Measurements from ENCODE around the gene TTC17.
"Not testable (repeated sequence)": the region's sequence is repeated elsewhere in the genome, so short reads cannot be mapped to it uniquely, and the experiment has no call there.

TTC17 gene

DNA sequence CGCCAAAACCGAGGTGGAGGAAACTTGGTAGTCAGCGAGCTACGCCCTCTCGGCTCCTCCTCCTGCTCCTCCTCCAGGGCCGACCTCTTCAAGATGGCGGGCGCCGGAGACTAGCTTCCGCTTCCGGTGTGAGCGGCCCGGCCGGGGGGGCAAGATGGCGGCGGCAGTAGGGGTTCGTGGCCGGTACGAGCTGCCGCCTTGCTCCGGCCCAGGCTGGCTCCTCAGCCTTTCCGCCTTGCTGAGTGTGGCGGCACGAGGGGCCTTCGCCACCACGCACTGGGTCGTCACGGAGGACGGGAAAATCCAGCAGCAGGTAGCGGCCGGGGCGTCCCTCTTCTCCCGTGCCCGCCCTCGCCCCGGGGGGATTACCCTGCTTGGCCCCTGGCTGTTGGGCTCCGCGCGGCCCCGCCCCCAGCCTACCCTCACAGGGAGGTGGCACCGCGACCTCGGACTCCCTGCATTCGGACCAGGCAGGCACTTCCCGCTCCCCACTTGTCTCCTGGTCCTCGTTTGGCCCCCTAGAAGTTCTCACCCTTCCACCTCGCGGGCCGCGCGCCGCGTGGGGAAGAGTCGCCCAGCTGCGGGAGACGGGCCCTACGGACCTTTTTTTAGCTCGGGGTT lies at the start of gene TTC17:
Gene TTC17 (plus strand): TSS at position 120 of the 621 bp plus-strand sequence. CDS start 35 bp downstream, at position 155.
- peak; percentile 90 for DNase-seq

DNA sequence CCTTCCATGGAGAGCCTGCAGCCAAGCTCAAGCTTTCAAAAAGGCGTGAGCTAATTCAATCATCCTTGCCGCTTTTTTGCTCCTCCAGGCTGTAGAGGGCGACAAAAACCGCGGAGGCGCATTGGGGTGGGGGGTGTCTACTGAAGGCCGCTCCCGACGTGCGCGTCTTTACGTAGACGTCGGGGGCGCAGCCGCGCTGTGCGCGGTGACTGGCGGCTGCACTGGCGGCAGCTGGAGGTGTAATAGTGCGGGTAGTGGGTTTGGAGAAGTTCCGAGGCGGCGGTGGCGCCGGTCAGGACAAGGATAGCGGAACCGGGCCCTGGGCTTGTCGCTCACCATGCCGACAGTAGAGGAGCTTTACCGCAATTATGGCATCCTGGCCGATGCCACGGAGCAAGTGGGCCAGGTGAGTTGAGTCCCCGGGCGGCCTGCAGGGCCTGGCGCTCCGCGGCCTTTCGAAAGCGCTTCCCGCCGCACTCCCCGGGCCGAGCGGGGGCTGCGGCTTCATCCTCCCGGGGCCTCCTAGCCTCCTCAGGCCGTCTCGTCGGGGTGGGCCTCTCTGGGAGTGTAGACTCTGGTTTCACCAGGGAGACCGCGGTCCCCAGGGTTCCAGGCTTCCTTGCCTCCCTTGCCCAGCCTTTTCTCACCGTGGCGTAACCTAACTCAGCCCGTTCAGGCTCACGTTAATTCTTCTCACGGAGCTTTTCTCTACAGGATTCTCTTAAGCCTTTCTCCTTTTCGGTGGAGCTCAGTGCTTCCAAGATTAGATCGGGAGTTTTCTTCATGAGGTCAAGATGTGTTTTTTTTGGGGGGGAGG lies 46.7 kb upstream of the TTC17 start, which contains the start of gene API5:
Gene API5 (plus strand): TSS at position 206 of the 817 bp plus-strand sequence. CDS start 132 bp downstream, at position 338.
- DNase-seq: peak; percentile 88

DNA sequence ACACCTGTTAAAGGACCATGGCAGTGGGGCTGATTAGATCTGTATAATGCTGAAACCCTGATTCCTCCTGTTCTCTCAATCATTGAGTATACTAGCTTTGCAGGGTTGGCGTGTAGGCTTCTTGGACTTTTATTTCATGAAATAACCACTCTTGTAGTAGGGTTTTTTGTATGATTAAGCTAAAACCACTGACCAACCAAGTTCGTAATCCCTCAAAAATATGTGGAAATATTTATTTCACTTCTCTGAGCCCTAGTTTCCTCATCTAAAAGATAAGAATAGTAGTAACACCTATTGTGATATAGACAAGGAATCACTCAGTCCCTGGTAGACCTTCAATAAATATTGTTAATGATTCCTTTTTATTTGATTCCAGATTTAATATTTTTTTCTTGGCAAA lies 42.8 kb upstream of the TTC17 start:
- no peak for DNase-seq

DNA sequence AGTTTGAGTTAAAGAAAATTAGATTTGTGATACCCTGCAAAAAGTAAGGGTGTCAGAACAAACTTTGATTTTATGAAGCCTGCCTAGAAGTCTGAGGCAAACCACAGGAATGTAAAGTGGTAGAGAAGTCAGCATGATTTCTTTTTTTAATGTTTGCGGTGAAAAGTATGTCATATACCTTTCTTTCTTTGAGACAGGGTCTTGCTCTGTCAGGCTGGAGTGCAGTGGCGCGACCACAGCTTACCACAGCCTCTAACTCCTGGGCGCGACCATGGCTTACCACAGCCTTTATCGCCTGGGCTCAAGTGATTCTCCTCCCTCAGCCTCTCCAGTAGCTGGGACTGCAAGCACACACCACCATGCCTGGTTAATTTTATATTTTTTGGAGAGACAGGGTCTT lies 42.3 kb upstream of the TTC17 start:
- DNase-seq: no peak

- DNase-seq: no peak
These were observed 30.7 kb upstream of the TTC17 start for GRCh38 chr11:43327987-43328386.

DNA sequence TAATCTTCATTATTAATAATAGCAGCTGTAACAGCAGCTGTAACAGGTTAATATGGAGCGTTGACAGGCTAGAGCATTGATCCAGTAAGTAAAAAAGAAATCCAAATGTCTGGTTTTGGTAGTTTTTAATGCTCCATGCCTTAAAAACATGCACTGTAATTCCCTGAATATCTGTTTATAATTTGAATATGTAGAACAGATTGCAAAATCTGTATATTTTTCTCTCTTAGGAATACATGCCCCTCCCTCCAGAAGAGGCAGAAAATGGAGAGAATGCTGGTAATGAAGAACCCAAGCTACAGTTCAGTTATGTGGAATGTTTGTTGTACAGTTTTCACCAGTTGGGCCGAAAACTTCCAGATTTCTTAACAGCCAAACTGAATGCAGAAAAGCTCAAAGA lies 30.2 kb upstream of the TTC17 start:
- no peak for DNase-seq

DNA sequence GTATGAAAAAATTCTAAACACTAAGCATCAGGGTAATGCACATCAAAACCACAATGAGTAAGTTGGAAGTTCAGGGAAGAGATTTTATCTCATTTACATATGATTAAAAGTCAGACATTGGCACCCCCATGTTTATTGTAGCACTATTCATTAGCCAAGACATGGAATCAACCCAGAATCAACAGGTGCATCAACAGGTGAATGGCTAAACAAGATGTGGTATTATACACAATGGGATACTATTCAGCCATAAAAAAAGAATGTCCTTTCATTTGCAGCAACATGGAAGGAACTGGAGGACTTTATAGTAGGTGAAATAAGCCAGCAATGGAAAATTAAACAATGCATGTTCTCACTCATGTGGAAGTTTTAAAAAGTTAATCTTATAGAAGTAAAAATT lies 17.6 kb upstream of the TTC17 start:
- no peak for DNase-seq

GRCh38 chr11:43351426-43351825 lies 7.3 kb upstream of the TTC17 start:
- DNase-seq: not testable (repeated sequence)

- no peak for DNase-seq
These were observed 4.4 kb upstream of the TTC17 start for GRCh38 chr11:43354311-43354710.

DNA sequence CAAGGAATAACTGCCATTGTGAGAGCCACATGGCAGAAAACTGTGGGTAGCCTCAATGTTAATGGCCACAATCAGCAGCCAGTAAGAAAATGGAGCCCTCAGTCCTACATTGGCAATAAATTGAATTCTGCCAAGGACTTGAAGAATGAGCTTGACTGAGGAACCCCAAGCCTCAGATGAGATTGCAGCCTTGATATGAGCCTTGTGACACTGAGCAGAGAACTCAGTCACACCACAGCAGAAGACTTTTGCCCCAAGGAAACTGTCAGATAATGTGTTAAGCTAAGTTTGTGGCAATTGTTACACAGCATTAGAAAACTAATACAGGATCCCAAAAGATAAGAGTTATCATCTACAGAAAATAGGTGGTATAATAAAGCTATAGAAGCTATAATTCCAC lies 2.4 kb upstream of the TTC17 start:
- no peak for DNase-seq

DNA sequence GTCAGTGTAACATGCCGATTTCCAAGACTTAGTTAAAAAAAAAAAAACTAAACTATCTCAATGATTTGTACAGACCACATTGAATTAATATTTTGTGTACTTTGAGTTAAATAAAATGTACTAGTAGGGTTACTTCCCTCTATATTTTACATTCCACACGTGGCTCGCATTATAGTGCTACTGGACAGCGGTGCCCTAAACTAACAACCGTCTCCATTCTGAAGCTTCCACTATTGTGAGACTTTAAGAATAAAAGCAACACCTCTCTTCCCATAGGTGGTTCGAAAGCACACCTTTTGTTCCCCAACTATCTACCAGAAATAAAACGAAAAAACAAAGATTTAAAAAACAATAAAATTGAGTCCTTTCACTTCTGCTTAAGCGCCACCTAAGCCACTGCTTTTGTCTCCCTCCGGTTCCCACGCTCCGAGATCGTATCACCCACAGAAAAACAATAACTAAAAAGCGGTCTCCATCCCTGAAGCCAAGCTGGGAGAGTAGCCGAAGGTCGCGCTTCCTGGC lies 380 bp upstream of the TTC17 start:
- DNase-seq: no peak

DNA sequence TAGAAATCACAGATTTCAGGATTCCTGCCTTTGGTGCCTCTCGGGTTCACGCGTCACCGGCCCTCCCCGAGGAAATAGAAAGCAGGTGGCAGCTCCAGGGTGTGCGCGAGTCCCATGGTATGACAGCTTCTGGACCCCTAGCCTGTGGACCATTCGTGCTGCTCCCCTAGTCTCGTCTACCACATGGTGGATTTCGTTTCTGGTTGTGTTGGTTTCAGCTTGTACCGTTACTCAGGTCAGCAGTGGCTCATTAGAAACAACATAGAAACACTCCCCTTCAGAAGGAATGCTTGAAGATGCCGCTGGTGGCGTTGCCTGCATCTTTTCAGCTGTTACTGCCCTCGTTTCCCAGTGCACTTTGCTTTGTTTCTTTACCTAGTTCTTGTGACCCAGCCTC lies 700 bp downstream of the TTC17 start:
- peak; percentile 21 for DNase-seq

GRCh38 chr11:43360361-43361032 lies 1.8 kb downstream of the TTC17 start:
- DNase-seq: no peak

- no peak for DNase-seq
These were observed 8.0 kb downstream of the TTC17 start for GRCh38 chr11:43366677-43367076.

- DNase-seq: no peak
These were observed 8.9 kb downstream of the TTC17 start for GRCh38 chr11:43367382-43368178.

GRCh38 chr11:43376065-43376464 lies 17.3 kb downstream of the TTC17 start:
- DNase-seq: no peak

- no peak for DNase-seq
These were observed 17.9 kb downstream of the TTC17 start for GRCh38 chr11:43376594-43376993.

DNA sequence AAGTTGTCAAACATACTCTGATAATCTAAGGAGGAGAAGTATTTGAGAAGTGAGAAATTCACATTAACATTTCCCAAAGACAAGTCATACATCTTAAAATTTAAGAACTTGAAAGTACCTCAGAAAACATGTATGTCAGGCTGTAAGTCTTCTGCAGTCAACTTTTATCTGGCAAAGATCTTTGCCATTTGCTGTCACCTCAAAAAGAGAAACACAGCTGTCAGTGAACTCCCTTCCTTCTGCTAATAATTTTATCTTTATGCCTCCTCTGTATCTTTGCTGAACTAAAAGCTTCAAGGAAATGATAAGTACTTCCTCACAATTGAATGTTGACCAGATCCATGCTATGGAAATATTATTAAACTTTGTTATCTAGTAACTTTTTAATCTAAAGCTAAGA lies 18.7 kb downstream of the TTC17 start:
- DNase-seq: no peak

DNA sequence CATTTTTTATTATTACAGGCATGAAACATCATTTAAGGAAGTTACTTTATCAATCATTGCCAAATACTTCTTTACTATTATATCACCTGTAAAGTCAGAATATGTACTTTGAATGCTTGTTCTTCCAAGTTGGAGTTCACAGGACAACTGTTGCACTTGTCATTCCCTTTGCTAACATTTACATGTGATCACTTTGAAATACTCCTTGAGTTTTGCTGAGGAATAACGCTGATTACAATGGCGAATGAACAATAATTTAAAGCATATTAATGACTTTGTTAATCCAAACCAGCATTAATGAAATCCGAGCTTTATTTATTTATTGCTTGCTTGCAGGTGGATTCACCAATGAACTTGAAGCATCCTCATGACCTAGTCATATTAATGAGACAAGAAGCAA lies 20.2 kb downstream of the TTC17 start:
- no peak for DNase-seq

- DNase-seq: no peak
These were observed 23.1 kb downstream of the TTC17 start for GRCh38 chr11:43381802-43382201.

GRCh38 chr11:43382614-43383013 lies 23.9 kb downstream of the TTC17 start:
- DNase-seq: no peak

DNA sequence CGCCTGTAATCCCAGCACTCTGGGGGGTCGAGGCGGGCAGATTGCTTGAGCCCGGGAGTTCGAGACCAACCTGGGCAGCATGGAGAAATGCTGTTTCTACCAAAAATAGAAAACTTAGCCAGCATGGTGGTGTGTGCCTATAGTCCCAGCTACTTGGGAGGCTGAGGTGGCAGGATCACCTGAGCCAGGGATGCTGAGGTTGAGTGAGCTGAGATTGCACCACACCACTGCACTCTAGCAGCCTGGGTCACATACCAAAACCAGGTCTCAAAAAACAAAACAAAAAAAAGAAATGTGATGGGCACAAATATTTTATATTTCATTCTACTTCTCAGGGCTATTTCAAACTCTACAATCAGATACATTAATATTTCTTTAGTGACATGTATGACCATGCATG lies 25.7 kb downstream of the TTC17 start:
- DNase-seq: no peak

GRCh38 chr11:43392713-43393112 lies 34.0 kb downstream of the TTC17 start:
- no peak for DNase-seq

Measured in activated T-cell treated with anti-CD3 and anti-CD28 coated beads for 4 hours (primary cell).